HG03159 (cell line): ENCODE data around the gene XPO6.

ENCODE experiments used
- ATAC-seq: cut with Tn5 transposase; IDR thresholded peaks from one replicate; pipeline ENCODE4 v1.9.1; 2021; ENCODE audit warnings: mild to moderate bottlenecking, moderate library complexity; ENCODE audit not compliant: unreplicated experiment

The XPO6 gene

DNA sequence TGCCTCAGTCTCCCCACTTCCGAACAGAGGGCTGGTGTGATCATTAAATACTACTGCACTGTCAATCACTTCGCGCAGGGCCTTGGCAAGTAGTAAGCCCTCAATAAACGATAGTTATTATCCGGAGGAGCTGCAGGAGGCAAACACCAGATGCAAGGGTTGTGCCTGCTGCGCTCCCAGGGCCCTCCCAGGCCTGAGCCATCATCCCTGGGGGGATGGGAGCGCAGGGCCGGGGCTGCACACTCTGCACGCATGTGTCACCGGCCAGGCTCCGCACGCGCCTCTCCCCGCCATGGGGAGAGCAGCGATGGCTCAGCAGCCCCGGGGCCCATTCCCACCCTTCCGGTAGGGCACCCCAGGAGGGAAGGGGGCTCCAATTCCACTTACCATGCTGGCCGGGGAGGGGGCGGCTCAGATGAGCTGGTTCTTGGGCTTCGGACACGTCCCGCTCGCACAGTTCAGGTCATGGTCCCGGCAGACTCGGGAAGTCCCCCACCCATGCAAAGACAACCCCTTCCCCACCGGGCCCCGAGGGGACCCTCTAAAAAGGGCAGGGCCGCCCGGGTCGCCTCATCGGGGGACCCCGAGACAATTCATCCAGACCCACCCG lies 681 bp downstream of the XPO6 start:
- no peak for ATAC-seq

DNA sequence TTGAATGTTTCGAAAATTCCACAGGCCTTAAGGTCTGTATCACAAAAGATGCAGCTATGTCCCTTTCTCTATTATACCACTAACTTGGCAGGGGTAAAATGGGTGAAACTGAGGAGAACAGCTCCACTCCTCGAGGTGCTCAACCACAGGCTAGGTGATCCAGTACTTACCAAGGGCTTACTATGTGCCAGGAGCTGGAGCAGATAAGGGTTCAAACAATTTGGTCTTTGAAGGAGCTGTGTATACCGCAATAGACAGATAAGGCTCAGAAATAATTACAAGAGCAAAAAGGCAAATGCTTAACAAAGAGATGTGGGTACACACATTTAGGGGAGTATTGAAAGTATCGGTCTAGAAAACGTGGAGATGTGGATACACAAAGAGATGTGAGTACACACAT lies 1.5 kb downstream of the XPO6 start:
- no peak for ATAC-seq

DNA sequence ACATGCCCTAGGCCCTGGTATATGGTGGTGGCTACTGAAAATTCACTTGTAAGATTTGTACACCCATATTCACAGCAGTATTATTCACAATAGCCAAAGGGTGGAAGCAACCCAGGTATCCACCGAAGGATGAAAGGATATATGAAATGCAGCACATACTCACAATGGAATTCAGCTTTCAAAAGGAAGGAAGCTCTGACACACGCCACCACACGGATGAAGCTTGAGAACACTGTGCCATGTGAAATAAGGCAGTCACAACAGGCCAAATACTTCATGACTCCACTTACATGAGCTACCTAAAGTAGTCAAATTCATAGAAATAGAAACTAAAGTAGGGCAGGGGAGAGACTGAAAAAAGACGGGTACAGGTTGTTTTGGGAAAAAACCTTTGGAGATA lies 2.9 kb downstream of the XPO6 start:
- ATAC-seq: no peak

DNA sequence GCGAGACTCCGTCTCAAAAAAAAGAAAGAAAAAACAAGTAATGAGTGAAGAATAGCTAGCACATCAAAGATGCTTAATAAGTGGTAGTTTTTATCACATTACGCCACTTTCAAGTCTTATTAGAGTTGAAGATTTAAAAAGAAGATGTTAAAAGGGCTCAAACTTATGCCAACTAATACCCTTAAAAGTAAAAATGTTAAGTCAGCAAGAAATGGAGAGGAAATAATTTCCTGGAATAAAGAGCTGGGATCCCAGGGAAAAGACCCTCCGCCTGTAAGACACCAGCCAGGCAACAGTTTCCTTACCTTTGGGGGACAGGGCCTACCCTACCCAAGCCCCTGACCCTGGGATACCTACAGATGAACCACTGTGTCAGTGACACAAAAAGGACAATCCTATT lies 3.6 kb downstream of the XPO6 start:
- ATAC-seq: no peak

DNA sequence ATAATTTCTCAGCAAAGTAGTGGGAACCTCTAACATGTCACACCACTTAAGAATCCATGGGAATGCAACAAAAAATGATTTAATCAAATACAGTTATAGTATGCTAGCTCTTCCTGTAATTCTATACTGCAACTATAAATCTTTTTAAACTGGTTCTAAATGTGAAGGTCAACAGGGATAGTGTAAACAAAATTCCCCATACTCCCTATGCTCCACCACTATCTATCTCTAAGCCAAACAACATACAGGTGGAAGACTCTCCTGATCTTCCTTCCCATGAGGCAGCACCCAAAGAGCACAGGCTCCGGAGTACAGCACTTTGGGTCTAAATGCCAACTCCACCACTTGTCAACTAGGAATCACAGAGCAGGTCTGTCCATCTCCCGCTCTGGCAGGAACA lies 4.4 kb downstream of the XPO6 start:
- ATAC-seq: no peak

DNA sequence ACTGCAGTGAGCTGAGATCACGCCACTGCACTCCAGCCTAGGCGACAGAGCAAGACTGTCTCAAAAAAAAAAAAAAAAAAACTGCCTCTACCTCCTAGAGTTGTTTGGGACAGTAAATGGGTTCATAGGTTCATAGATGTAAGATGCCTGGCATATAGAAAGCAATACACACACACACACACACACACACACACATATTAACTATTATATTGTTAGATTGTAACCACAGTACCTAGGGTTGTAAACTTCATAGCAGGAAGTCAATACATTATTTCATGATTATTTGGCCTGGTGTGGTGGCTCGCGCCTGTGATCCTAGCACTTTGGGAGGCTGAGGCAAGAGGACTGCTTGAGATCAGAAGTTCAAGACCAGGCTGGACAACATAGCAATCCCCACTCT lies 5.8 kb downstream of the XPO6 start:
- no peak for ATAC-seq

DNA sequence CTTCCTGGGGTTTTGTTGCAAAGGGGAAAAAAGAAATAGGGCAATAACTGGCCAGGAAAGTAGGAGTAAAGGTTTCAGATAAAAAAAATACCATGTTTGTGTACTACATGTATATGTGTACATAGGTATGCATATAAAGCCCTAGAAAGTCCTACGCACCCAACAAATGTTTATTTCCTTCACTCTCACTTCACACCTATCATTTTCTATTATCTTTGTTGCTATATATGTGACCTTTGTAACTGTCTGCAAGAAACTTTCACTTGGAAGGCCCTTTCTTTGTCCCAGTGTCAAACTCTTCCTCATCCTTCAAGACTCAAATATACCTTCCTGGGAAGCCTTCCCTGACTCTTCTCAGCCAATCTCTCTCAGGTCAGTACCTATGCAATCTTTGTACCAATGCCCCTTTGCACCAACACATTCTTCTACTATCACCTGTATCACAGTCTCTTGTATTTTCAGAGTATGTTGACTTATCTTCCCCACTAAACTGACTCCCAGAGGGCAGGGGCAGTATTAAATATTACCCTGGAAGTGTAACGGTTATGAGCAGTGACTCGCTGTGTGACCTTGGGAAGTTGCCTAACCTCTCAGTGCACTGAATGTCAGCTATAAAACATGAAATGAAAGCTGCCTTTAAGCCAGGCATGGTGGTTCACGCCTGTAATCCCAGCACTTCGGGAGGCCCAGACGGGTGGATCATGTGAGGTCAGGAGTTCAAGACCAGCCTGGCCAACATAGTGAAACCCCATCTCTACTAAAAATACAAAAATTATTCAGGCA lies 6.5 kb downstream of the XPO6 start:
- ATAC-seq: no peak

DNA sequence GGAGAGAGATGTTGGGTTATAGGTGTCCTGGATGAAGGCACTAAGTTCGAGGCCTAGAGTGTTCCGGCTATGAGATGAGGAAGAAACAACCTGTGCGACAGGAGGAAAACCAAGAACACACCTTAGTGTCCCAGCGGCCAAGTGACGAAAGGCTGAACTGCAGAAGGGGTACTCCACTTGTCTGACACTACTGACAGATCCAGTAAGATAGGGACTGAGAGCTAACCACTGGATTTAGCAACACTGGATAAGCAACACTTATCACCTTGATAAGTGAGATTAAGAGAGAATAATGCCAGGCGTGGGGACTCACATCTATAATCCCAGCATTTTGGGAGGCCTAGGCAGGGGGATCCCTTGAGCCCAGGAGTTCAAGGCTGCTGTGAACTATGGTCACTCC lies 7.1 kb downstream of the XPO6 start:
- ATAC-seq: no peak

DNA sequence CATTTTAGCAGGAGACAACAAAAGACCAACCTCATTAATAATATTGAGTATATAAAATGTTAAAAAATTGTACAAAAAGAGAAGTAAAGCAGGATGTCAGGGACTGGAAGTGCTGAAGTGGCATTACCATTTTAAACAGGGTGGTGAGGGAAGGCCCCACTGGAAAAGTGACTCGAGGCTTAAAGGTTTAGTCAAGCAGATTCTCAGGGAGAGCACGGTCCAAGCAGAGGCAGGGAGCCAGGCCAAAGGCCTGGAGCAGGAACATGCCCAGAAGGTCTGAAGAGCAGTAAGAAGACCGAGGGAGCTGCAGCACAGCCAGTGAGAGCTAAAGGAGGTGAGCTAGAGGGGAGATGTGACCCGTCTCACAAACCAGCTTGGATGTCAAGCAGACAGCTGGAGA lies 7.6 kb downstream of the XPO6 start:
- ATAC-seq: no peak

DNA sequence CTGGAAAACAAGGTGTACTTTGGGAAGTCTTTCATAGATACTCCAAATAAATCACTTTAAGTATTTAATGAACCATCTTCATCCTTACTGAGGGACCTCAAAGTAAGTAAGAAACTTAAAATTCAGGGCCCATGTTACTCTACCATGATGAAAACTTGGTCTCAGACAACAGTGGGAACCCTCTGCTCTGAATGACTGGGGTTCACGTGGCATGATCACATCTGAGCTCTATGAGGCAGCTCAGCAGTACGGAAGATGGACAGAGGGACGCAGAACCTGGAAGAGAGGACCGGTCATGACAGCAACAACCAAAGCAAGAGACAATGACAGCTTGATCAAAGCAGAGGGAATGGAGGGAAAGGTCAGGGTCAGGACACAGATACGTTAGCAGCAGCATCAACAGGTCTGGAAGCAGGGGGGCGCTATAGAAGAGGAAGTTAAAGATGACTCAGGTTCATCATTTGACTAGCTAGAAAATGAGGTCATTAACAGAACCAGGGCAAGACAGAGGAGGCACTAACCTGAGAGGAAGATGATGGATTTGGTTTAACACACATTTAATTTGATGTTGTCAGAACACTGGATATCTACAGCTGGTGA lies 9.5 kb downstream of the XPO6 start:
- ATAC-seq: no peak

DNA sequence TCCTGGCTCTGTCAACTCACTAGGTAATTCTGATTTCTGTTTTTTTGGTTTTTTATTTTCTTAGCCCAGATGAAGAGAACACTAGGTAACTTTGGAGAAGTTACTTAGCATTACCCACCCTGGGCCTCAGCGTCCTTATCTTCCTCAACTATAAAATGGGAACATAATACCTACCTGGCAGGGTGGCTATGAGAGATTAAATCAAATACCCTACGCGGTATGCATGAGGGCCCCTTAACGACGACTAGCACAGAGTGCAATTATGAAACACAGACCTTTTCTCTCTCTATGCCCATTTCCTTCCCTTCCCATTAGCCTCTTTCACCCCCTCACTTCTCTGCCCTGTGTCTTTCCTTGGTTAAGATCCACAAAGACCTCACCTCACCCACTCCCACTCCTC lies 11.1 kb downstream of the XPO6 start:
- no peak for ATAC-seq

DNA sequence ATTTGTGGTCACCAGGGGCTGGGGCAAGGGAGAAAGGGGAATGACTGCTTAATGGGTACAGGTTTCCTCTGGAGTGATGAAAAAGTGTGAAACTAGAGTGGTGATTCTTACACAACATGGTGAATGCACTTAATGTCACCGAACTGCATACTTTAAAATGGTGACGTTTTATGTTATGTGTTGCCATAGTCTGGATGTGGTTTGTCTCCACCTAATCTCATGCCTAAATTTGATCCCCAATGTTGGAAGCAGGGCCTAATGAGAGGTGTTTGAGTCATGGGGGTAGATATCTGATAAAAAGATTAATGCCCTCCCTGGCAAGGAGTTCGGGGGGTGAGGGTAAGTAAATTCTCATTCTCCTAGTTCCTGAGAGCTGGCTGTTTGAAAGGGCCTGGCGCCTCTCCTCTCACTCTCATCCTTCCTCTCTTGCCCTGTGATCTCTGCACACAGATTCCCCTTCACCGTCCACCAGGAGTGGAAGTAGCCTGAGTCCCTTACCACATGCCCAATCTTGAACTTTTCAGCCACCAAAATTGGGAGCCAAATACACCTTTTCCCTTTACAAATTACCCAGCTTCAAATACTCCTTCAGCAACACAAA lies 15.3 kb downstream of the XPO6 start:
- no peak for ATAC-seq

DNA sequence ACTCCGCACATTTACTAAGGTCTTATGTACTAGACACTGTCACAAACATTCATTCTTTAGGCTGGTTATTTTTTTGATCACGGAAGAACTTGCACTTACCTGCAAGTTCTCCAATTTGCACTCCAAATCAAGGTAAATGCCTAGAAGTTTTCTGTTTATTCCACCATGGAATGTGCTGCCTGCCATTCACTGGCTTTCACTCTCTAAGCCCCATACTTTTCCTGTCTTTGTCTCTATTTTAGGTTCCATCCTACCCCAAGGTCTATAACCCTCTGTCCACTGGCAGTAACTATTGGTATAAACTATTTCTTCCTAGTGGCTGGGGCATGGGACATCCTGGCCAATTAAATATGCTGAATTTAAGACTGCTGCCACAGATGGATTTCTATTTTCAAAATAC lies 15.9 kb downstream of the XPO6 start:
- ATAC-seq: no peak

DNA sequence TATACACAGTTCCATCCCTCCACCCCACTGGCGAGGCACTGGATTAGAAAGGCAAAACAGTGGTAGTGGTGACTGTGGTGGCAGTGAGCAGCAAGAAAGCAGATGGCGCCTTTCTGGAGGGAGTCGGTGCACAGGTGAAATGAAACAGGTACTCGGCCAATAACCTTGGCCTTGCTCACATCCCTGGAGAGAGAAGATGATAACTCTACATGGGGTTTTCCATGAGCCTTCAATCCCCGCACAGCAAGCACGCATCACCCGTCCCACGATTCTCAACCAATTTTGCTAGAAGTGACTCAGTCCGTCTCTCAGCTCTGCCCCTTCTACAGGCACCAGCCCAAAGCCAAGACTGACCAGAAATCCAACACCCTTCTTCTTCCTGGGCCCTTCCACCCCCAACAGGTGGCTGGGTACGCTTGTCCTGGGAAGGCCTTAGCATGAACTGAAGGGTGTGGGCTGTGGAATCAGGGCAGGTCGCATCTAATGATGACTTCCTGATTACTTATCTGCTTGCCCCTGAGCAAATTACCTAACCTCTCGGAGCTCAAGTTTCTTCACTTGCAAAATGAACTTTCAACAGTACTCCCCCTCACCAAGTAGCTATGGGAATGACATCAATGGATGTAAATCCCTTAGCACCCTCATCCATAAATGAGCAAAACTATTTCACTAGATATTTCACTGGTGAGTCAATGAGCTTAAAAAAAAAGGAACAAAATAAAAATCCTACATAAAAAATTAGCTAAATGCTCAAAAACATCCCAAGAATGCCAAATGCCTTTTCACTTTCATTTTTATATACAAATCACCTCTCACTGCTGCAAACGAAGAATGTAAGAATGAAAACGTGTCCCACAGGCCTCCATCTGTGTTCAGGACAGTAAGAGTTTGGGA lies 18.0 kb downstream of the XPO6 start:
- peak; percentile 39 for ATAC-seq

DNA sequence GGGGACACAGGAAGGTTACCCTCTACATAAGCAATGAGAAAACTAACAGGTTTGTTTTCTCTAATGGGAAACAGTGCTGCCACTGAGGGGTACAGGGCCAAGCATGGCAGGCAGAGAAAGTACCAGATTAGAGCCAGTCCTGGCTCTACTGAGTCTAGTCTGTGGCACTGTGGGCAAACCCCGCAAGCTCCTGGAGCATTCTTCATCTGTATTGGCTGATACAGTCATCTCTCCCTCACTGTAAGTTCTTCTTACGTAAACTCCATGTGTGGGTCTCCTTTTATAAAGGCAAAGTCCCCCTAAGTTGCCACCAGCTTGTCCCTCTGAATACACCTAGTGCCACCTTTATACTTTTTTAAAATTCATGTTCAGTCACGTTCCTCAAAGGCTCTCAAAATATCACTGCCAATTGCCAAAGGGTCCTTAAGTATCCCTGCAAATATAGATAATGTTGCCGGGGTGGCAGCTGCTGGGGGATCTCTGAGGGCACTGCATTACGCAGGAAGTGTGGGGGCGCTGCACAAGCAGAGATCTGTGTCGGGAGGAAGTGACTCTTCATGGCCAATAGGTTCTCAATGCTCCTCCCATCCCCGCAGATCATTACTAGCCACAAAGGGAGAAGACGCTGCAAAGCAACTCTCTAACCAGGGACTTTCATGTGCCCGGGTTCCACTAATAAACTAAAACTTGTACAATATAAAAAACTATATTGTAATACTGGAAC lies 18.8 kb downstream of the XPO6 start:
- ATAC-seq: peak; percentile 43

DNA sequence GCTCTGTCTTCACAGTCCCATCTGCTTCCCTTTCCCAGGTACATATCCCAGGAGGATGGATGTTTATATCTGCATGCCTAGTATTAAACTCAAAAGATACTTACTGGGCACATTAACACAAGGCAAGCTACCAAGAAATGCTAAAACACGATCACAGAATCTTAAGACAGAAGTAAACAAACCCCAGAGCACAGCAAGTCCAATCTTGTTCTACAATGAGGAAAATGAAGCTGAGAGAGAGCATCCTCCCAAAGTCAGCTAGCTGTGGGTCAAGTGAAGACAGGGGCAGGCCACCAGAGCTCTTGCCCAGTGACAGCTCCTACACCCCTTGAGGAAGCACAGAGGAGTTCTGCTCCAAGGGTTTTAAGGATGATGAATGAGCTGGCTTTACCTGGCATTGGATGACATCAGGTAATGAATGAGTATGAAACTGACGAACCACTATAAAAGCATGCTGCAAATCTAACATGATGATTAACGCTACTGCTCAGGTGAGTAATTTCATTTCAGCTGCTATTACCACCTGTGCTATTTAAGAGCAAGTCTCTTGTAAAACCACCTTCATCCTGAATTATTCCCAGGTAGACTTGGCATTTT lies 20.3 kb downstream of the XPO6 start:
- ATAC-seq: no peak

DNA sequence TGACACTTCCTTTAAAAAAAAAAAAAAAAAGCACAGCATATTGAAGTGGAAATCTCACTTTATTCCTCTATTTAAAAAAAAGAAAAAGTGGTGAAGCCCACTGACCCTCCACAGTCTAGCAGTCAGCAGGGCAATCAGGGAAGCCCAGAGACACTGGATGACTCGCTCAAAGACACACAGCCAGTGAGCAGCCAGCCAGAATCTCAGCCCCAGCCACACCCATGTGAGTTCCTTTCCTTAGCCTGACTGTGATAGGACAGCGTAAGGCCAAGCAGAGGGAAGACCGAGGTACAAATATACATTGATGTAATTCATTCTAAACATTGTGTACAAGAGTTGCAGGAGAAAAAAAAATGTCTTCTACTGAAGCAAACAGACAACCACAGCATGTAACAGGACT lies 22.5 kb downstream of the XPO6 start:
- no peak for ATAC-seq

DNA sequence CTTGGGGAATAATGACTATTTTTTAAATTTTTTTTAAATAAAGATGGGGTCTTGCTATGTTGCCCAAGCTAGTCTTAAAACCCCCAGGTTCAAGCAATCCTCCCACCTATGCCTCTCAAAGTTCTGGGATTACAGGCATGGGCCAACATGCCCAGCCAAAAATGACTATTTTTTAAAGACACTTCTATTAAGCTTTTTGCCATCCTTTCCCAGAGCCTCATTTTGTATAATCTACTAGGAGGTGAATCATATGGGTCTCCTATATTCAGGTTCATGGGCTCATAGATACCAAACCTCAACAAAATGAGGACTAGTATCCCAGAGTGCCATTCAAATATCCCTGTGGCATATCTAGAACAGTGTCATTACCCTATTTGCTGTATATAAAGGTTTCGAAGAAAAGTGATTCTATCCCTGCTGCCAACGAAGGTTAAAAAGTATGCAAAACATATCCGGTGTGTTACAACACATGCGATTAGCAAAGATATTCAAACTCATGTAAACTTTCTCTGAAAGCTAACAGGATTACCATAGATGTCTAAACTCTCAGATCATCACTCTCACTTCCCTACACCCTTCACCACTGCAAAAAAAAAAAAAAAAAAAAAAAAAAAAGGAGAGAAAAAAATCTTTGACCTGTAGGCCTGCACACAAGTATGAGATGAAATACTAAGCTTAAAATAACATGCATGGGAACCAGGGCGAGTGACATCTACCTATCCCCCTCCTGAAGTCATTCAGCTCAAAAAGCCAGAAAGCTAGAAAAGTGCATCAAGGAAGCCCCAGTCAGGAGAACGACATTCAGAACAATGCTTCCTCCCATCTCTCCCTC lies 23.5 kb downstream of the XPO6 start:
- peak; percentile 73 for ATAC-seq

DNA sequence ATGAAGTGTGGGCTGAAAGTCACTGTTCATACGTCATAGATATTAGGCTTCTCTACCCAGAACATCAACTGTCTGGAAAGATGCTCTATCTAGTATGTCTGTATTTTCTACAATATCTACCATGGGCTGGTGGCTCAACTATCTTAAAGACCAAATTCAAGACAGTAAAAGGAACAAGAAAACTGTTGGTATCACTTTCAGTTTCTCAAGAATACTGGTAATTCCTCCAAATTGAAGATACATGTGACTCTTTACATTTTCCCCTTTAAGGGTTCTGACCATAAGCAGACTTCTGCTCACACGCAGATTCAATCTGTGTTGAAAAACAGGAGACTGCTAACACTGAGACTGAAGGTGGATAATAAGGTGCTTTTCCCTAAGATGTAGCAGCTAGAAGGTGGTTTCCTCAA lies 24.2 kb downstream of the XPO6 start:
- ATAC-seq: peak; percentile 40
